Uterus (tissue), 2 donors: ENCODE measurements around the gene FIZ1.

Experiments used
- POLR2A ChIP-seq, 2 donors: fragments of 450-650 bp; IDR thresholded peaks; one replicate each; pipeline ENCODE4 v1.6.1; 2016; ENCODE audit warnings: antibody characterized with exemption in 2 of 2, mild to moderate bottlenecking in 1 of 2, moderate library complexity in 1 of 2
- TF ChIP-seq, protein P1 (sequence below), 4 experiments: fragments of 200-600 bp in 2 of 4; fragments of 450-650 bp in 2 of 4; sonication (generic) in 2 of 4; IDR thresholded peaks; one replicate each; pipeline ENCODE4 v1.5.1; 2016 to 2019; ENCODE audit warnings: antibody characterized with exemption in 4 of 4, mild to moderate bottlenecking in 2 of 4, moderate library complexity in 1 of 4

DNA sequence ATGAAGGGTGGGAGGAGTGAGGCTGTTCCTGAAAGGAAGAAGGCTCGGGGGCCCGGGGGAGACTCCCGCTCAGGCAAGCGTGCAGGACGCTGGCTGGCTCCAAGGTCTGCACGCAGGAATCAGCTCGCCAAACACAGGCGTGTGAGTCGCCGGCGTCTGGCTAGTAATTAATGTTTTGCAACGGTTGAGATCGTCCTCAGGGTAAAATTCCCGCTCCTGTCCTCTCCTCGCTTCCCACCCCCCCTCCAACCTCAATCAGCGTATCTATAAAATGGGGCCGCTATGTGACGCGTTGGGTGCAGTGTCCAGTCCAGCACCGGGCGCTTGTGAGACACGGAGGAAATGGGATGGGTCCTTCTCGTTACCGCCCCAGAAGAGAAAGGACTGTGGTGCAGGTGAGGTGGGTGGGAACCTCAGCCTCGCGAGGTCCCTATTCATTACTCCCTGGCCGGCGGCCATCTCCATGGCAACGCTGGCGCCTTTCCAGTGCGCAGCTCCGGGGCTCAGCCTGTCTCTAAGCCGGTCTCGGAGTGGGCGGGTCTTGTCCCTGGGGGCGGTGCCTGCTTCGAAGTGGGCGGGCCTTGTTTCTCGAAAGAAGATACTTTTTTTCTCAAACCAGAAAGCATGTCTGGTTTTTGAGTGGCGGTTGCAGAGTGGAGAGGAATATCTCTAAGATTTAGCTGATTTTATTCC, 12.2 kb downstream of the FIZ1 start:
- TF ChIP-seq, protein P1, sequence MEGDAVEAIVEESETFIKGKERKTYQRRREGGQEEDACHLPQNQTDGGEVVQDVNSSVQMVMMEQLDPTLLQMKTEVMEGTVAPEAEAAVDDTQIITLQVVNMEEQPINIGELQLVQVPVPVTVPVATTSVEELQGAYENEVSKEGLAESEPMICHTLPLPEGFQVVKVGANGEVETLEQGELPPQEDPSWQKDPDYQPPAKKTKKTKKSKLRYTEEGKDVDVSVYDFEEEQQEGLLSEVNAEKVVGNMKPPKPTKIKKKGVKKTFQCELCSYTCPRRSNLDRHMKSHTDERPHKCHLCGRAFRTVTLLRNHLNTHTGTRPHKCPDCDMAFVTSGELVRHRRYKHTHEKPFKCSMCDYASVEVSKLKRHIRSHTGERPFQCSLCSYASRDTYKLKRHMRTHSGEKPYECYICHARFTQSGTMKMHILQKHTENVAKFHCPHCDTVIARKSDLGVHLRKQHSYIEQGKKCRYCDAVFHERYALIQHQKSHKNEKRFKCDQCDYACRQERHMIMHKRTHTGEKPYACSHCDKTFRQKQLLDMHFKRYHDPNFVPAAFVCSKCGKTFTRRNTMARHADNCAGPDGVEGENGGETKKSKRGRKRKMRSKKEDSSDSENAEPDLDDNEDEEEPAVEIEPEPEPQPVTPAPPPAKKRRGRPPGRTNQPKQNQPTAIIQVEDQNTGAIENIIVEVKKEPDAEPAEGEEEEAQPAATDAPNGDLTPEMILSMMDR (IDR thresholded peaks at IDR 0.05) = no peak
- TF ChIP-seq POLR2A (IDR thresholded peaks at IDR 0.05) = peak in 1 of 2 donors; percentile 24
